ELF-1 (cell line): ENCODE results near the gene SCG2.
A peak's percentile ranks its signal among the peaks of the same experiment; 100 is the strongest.

Source experiments
- DNase-seq: peaks from one replicate; pipeline ENCODE4 v3.0.0-alpha.2; 2016; ENCODE audit warnings: low read depth, low spot score

SCG2 gene, protein sequence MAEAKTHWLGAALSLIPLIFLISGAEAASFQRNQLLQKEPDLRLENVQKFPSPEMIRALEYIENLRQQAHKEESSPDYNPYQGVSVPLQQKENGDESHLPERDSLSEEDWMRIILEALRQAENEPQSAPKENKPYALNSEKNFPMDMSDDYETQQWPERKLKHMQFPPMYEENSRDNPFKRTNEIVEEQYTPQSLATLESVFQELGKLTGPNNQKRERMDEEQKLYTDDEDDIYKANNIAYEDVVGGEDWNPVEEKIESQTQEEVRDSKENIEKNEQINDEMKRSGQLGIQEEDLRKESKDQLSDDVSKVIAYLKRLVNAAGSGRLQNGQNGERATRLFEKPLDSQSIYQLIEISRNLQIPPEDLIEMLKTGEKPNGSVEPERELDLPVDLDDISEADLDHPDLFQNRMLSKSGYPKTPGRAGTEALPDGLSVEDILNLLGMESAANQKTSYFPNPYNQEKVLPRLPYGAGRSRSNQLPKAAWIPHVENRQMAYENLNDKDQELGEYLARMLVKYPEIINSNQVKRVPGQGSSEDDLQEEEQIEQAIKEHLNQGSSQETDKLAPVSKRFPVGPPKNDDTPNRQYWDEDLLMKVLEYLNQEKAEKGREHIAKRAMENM

DNA sequence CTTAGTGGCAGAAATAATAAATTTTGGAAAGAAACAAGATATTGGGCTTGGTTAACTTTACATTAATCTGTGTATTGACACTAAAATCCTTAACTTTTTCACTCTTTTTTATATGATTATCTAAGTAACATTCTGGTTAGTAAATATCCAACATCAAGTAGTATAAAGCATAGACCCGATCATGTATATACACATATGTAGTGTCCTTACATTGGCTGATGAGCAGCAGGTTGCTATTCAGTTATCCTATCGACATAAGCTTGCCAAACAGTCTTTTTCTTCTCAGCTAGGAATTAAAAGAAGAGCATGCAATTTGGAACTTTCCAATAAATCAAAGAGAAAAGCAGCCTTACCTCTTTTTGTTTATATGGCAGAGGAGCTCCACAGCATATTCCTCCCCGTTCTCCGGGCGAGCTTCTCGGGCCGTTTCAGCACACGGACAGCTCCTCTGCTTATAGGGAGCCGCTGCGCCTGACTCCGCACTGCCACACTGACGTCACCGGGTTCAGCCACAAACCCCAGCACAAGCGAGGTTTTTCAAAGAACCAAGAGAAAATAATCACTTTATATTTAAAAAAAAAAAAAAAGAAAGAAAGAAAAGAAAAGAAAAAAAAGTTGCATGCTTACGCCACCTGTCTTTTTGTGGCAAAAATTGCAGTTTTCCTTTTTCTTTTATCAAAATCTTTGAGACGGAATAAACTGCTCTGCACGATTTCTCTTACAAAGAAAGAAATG is at the start of gene SCG2:
SCG2 (minus strand) TSS at position 430 of the 735 bp plus-strand sequence. CDS start 3,079 bp downstream, outside the sequence.
- peak; percentile 64 for DNase-seq

DNA sequence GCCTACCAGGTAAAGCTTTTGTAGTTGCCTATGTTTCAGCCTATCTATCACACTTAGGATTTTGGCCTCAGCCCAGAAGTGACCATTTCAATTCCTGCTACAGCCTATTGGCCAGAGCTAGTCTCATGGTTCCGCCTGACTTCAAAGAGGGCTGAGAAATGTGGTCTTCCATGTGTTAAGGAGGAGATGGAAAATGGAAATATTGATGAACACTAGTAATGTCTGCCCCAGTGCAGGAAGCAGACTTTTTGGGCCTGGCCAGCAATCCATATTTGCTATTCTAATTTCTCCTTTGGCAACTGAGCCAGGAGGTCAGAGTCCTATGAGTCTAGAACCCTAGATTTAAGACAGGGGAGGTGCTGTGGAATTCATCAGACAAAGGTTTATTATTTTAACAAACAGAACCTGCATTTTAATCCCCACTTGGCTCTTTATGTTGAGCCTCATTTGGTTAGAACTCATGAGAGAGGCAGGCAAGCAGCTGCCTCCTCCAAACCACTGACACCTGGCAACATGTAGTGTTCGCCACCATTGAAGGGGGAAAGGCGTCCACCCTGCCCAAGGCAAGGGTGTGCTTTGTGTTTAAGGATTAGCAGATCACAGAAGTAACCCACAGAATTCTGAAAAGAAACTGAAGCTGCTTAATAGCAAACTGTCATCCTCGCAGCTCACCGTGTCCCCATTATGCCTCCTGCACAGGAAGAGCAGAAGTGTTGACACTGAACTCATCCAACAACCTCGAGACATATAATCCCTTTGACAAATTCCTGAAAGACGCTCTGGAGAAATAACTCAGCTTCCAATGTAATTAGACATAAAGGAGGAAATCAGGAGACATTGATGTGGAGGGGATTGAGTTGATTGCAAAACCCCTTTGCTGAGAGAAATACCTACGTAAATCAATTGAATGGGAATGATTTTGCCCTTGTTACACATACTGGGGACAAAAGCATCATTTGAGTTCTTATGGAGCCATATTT is 47.7 kb upstream of the SCG2 start:
- no peak for DNase-seq

DNA sequence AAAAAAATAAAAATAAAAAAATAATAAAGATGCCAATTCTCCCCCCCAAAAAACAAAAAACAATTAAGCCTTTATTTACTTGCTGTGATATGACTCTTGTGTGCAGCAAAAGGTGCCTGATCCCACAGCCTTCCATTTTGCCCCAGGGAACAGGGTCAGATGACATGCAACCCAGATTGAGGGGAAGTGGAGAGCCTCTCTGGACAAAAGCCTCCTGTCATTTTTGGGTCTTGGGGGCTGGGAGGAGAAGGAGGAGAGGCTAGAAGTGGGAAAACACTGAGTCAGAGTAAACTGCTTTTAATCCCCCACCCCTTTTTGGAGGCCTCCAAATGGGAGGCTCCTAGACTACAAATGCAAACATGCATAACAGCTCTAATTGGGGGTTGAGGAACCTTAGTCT is 46.6 kb upstream of the SCG2 start:
- no peak for DNase-seq

DNA sequence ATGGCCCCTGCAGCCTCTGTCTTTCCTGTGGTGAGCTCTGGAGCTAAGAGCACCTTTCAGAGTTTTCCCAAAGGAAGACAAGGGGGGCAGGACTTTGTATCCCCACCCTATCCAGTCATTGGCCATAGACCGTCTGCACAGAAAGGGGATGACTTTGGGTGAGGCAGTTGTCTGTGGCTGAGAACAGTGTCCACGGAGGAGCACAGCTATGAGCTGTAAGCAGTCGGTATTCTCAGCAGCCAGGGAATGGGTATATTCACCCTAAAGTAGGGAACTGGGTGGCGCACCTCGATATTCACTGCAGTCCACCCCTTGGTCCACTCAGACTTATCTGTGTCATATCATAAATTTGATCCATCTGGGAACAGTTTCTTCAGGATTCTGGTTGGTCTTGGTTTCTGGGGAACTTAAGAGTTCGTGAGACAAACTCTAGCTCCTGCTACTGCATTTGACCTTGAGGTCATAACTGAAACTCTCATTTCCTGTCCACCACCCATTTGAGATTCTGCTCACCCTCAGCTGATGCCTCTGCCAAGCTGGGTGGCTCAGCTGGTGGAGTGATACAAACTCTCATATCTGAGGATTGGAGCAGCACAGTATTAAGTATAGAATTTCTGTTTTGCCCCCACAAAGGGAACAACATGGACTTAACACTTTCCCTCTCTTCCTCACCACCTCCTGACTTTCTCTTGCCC is 45.2 kb upstream of the SCG2 start:
- DNase-seq: no peak

DNA sequence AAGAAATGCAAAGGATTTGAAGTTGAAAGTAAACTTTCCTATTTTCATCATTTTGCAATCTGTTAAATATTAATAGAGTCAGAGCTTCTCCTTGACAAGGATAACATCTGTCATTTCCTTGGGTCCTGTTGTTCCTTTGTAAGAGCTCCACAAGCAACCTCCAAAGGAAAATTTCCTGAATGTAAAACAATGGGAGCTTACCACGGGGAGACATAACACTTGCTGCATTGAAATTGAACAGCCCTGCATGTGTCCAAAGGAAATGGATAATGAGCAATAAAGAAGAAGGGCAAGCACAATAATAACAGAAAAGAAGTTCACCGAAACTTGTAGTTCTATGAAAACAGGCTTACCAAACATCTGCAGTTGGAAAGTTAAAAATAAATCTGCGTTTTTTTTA is 42.0 kb upstream of the SCG2 start:
- DNase-seq: no peak

DNA sequence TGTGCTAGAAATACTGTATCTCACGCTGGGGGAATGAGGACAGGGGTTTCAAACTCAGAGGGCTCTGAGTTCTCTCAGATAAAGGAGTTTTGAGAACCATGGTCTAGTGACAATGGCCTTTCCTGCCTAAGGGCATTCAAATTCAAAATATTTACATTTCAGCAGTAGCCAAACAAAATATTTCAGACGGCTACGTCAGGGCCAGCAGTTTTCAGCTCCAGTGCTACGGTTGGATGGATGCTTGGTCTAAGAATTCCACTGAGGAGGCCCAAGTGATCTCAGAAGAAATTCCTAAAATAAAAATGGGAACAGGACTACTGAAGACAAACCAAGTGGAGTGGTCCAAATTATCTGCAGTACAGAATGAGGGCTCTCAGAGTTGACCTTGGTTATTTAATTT is 41.1 kb upstream of the SCG2 start:
- no peak for DNase-seq

DNA sequence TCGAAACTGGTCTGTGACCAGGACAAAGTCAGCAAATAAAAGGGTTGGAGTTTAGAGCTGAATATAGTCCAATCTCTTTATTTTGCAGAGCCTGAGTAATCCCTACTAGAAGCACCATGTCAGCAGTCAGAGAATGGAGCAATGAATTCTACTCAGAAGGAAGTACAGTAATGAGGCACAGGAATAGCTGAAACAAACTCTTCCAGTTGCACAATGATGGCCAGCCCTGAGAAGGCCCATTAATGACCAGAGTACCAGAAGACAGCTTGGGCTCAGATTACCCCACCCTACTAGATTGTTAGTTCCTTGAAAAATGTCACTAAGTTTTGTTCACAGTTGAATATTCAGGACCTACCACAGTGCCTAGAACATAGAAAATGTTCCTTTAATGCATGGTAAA is 40.3 kb upstream of the SCG2 start:
- DNase-seq: no peak

DNA sequence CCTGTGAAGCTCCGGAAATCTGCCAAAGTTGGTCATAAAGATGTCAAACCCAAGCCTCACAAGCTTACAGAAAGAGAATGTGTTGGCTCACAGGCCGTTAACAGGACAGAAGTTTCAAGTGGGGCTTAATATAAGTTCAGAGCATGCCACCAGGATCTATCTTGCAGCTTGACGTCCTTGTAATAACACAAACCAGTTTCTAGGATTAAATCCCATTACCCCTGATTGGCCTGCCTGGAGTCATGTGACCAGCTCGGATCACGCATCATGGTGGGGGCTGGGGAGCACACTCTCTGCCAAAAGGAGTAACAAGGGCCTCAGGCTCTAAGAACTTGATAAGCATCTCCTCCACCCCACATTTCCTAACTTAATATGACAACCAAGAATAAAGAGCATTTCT is 38.9 kb upstream of the SCG2 start:
- DNase-seq: peak; percentile 20

DNA sequence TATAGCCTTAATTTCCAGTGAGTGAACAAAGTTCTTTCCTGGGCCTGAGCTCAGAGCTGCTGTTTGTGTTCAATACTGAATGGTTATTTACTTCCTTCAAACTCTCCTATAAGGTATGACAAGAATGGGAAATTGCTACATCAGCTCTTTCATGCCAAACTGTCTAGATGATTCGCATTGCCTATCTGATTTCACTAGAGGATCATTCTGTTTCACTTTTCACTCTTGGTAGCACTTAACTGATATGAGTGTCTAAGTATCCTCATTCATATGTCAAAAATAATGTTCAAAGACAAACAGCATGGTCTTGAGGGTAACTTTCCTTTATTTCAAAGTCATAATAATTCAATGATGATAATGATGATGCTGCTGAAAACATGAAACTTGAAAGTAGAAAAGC is 32.9 kb upstream of the SCG2 start:
- DNase-seq: no peak

DNA sequence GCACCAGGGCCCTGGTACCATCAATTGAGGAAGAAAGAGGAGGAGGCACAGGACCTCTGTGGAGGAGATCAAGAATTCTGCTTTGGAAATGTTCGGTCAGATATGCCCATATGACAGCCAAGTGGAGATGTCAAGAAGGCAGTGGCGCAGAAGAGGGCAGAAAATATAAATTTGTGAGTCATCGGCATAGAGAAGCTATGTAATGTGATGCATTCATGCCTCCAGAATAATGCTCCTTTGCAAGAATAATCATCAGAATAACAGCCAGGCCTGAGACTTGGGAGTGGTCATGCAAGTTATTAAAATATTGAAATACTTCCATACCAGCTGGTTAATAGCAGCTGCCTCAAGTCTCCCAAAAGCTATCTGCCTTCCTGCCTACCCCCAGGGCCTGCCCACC is 32.1 kb upstream of the SCG2 start:
- DNase-seq: no peak

DNA sequence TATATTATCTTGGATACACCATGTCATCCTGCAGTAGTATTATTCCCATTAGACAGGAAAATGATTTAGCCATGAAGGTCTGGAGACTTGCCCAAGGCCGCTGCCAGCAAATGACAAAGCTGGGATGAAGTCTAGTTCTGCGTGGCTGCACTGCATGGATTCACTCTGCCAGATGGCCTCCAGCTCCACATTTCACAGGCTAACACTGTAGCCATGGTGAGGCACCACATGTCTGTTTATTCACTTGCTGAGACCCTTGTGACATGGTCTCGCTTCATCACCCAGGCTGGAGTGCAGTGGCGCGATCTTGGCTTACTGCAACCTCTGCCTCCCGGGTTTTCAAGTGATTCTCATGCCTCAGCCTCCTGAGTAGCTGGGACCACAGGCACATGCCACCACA is 31.5 kb upstream of the SCG2 start:
- DNase-seq: no peak

DNA sequence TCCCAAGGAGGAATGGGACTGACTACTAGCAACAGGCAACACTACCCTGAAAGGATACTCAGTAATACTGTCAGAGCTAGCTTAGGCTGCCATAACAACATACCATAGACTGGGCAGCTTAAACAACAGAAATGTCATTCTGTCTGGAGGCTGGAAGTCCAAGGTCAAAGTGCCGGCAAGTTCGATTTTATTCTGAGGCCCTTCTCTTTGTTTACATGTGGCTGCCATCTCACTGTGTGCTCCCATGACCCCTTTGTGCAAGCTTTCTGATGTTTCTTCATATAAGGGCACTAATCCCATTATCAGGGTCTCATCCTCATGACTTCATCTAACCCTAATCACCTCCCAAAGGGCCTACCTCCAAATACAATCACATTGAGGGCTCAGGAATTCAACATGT is 30.7 kb upstream of the SCG2 start:
- no peak for DNase-seq

DNA sequence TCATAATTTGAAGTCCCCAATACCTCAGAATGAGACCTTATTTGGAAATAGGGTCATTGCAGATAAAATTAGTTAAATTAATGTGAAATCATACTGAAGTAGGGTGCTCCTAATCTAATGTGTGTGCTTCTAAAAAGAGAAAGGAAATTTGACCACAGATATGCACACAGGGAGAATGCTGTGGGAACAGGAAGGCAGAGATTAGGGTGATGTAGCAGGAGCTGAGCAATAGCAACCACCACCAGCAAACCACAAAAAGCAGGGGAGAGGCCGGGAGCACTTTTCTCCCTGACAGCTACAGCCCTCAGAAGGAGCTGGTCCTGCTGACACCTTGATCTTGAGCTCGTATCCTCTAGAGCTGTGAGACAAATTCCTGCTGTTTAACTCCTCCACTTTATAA is 24.6 kb upstream of the SCG2 start:
- no peak for DNase-seq

DNA sequence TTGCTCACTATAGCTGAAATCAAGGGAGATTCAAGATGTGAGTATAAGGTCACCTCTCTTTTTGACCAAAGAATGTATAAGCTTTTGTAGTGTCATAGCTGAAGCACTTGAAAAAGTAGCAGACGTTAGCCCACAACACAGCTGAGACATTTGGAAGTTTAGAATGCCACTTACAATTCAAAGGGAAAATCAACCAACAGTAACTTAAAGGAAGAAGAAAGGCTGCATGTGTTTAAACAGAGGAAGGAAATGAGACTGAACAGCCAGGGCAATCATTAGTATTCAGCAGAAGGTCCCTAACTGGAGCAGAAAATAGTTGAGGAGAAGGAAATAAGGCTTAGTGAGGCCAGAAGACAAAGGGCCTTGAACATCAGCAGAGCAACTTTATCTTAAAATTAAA is 23.5 kb upstream of the SCG2 start:
- DNase-seq: no peak

DNA sequence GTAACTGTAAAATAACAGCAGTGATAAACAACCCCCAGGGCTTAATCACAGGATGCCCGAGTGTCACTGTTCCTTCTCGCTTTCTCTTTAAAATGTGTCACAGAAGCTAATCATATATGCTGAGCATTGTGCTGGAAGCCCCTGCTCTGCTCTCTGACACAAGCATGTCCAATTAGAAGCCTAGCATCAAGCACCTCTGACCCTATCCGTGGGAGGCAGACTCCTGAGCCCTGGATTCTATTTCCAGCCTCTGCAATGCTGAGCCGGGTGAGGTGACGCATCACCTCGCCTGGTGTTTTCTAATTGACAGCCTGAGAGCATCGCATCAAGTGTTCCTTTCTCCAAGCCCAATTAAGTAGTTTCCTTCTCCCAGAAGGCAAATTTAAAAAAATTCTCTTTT is 19.7 kb upstream of the SCG2 start:
- DNase-seq: peak; percentile 9

DNA sequence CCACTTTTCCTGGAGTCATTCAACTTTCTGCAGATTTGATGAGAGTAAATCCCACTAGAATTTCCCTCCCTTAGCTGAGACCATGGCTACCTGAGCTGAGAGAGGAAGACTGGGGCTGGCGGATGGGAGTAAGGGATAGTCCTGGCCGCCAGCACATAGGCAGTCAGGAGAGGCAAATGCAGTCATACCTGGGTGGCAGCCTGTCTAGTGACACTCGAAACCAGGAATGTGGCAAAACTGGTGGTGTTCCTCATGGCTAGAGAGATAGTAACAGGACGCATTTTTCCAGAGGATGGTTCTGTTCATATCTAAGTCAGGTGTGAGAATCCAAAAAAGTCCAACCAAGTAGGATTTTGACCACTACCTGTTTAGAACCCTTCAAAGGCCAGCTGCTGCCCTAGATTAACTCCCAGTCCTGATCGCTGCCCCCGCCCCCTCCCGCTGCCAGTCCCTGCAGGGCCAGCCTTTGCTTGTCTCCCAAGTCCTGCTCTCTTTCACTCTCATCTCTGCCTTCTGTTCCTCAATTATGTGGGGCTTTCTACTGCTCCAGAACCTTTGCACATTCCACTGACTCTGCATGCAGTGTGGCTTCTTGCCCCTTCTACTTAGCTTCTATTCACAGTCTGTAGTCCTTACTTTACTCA is 17.4 kb upstream of the SCG2 start:
- peak; percentile 40 for DNase-seq

DNA sequence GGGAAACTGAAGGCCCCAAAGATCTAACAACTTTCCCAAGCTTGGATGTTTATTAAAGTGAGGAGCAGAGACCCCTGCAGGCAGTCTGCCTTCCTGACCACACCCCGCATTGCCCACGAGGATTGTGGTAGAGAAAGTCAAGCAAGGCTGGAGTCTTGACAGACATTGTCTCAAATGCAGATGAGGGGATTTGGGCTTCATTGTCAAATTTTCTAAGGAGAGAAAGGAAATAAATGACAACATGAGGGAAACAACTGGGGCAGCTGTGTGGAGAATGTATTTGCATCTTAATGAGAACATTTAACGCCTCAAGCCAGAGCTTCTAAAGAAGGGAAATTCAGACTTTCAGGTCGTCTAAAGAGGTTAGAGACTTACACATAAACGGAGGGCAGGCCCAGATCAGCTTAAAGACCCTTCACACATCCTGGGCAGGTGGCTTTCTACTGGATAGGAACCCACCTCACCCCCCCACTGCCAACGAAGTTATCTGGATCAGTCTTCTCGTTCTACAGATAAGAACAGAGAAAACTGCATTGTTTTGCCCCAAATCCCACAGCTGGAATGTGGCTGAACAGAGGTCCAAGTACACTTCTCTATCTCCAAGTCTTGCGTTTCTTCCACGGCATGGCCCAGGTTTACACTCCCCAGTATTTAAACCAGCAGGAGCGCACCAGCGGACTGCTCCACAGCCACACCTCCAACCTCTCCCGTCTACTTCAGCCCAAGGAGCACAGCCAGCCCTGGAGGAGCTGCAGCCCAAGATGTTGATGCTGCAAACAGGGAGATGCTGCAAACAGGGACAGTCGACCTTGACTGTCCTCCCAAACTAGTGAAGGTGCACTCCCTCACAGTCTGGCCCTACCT is 16.2 kb upstream of the SCG2 start:
- DNase-seq: peak; percentile 88

DNA sequence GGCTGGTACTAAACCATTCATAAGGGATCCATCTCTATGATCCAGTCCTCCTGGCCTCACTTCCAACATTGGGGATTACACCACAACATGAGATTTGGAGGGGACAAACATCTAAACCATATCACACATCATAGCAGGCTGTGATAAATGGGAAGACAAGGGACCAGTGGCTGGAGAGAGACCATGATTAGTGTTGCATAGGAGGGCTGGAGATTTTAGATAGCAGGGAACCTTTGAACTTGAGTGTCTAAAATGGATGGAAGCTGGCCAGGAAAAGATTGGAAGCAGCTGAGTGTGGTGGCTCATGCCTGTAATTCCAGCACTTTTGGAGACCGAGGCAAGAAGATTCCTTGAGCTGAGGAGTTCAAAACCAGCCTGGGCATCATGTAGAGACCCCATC is 12.4 kb upstream of the SCG2 start:
- no peak for DNase-seq
